Large intestine (tissue), 3 donors: ENCODE results near the gene MYO16. TPM values are rescaled to one million over a fixed set of nuclear protein-coding genes. Genes with fewer than 3 reads are reported as not detected.

Experiments used
- DNase-seq, 2 donors: peaks; one replicate each; pipeline versions ENCODE4 v3.0.0 to v3.0.0-alpha.2; 2013
- H3K27ac ChIP-seq: one replicate; pipeline ENCODE4 v1.5.1; 2013; ENCODE audit warnings: low read length
- H3K27me3 ChIP-seq: 2 replicates; pipeline ENCODE4 v1.6.1; 2013; ENCODE audit warnings: low read length; ENCODE audit not compliant: control insufficient read depth, insufficient read depth
- H3K36me3 ChIP-seq: 2 replicates; pipeline ENCODE4 v1.6.1; 2013; ENCODE audit warnings: low read length; ENCODE audit not compliant: control insufficient read depth, insufficient read depth
- H3K4me1 ChIP-seq: one replicate; pipeline ENCODE4 v1.6.1; 2013; ENCODE audit warnings: low read length; ENCODE audit not compliant: control insufficient read depth, insufficient read depth
- H3K4me3 ChIP-seq: one replicate; pipeline ENCODE4 v1.5.1; 2013; ENCODE audit warnings: low read length
- H3K9me3 ChIP-seq: one replicate; pipeline ENCODE4 v1.6.1; 2013; ENCODE audit warnings: mild to moderate bottlenecking, low read depth, low read length, moderate library complexity; ENCODE audit not compliant: control insufficient read depth
- WGBS: methylation state at CpG from one replicate; pipeline ENCODE4 v1.1.5; 2013; ENCODE audit warnings: low lambda C conversion rate; ENCODE audit not compliant: insufficient coverage; 5-methylcytosine and 5-hydroxymethylcytosine counted together
- polyA plus RNA-seq: library from polyadenylated mRNA; unstranded; fragments of 120-200 nt; gene quantifications from one replicate; pipeline ENCODE4 v1.2.1, GENCODE V29; 2013

Gene MYO16
- polyA plus RNA-seq, 1 donor = 0.27 TPM

DNA sequence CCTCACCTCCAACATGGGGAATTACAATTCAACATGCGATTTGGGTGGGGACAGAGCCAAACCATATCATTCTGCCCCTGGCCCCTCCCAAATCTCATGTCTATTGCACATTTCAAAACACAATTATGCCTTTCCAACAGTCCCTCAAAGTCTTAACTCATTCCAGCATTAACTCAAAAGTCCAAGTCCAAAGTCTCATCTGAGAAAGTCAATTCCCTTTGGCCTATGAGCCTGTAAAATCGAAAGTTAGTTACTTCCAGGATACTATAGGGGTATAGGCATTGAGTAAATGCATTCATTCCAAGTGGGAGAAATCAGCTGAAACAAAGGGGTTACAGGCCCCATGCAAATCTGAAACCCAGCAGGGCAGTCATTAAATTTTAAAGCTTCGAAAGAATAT, 598.8 kb downstream of the MYO16 start:
- H3K36me3 ChIP-seq = no peaks in the 10 kb centered on the region
- H3K4me1 ChIP-seq = no peaks in the 10 kb centered on the region
- H3K27ac ChIP-seq = no peak overlapping the region
- H3K27me3 ChIP-seq = peaks cover 2% of the 10 kb centered on the region
- WGBS = no CpG with 5 or more reads among the region's 3 CpGs
- no peaks in the 10 kb centered on the region for H3K9me3 ChIP-seq
- H3K4me3 ChIP-seq = no peak overlapping the region
- no peak for DNase-seq

DNA sequence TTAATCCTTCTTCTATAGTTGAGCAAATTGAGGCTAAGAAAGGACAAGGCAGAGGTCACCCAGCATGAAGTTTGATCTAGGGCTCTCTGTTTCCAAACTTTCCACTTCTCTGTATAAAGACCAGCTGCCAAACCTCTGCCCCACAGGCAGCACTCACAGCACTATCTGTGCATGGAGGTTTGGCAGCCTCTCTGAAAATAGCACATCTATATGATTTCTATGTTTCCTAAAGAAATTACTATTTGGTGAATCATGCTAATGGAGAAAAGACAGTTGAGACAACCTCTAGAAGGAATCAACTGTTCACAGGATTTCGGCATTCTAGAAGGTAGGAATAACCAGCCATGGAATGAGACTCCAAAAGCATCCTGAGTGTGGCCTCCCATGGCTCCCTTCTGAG, 602.5 kb downstream of the MYO16 start:
- peaks cover 2% of the 10 kb centered on the region for H3K27me3 ChIP-seq
- no peak for DNase-seq
- H3K36me3 ChIP-seq = no peaks in the 10 kb centered on the region
- H3K9me3 ChIP-seq = no peaks in the 10 kb centered on the region
- H3K4me1 ChIP-seq = no peaks in the 10 kb centered on the region
- no CpG with 5 or more reads among the region's 1 CpG for WGBS
- H3K4me3 ChIP-seq = no peak overlapping the region
- no peak overlapping the region for H3K27ac ChIP-seq

DNA sequence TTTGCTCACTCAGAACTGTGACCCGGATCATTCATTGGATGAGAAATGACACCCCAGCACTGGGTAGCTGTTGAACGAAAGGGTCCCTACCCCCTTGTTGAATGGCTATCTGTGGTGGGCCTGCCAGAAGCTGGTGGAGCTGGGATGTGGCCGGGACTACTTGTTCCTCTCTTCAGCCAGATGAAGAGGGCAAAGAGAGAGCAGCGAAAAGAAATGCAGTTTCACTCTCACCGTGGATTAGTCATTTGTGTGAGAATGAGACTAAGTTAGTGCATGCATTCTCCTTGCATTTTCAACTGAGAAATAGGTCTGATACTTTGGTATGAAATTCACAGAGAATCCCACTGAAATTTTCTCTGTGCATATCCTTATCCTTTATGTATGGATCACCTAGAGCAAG, 603.9 kb downstream of the MYO16 start:
- Histone ChIP-seq H3K4me1 (no peaks in the 10 kb centered on the region), H3K9me3 (no peaks in the 10 kb centered on the region), H3K4me3 (no peak overlapping the region), H3K36me3 (no peaks in the 10 kb centered on the region), H3K27ac (no peak overlapping the region), H3K27me3 (peaks cover 2% of the 10 kb centered on the region)
- no peak for DNase-seq
- no CpG with 5 or more reads among the region's 5 CpGs for WGBS

DNA sequence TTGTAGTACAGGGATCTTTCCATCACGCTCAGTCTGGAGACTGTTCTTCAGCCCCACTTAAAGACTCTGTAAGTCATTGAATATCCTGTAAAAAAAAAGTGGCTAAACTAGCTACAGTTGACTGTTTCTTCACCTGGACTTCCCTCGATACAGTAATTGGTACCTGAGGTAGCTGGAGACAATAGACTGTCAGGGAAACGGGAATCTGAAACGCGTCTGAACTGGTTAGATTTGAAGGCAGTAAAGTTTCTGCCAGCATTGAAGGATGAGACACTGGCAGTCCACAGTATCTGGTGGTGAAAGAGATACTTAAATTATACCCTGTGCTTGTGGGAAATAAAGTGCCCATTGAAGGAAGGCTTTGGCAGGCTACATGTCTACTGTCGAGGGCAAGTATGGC, 606.5 kb downstream of the MYO16 start:
- WGBS = 80% methylated on average over 1 of the region's 6 CpGs

DNA sequence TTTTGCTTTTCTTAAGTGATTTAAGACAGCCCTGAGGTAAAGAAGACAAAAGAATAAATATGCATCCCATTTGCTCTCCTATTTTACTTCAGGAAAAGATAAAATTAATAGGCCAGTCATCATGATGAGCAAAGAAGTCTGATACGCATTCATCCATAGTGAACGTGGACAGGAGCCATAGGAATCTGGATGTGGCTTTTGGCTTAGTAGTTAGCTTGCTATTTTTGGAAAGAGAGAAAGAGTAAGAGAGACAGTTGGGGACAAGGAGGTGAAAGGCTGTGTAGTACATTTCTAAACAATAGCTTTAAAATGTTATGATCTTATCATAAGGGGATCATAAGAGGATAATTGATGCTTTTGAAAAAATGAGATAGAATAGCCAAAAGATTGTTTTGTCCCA, 611.7 kb downstream of the MYO16 start:
- WGBS = no CpG with 5 or more reads among the region's 2 CpGs
- Histone ChIP-seq H3K27me3 (no peaks in the 10 kb centered on the region), H3K27ac (no peak overlapping the region), H3K4me1 (no peaks in the 10 kb centered on the region), H3K4me3 (no peak overlapping the region), H3K9me3 (no peaks in the 10 kb centered on the region), H3K36me3 (no peaks in the 10 kb centered on the region)
- no peak for DNase-seq

More for the DNA sequence above, 606.5 kb downstream of the MYO16 start:
- Histone ChIP-seq H3K9me3 (no peaks in the 10 kb centered on the region), H3K4me1 (no peaks in the 10 kb centered on the region), H3K27me3 (peaks cover 2% of the 10 kb centered on the region), H3K27ac (no peak overlapping the region), H3K36me3 (no peaks in the 10 kb centered on the region), H3K4me3 (no peak overlapping the region)
- no peak for DNase-seq

DNA sequence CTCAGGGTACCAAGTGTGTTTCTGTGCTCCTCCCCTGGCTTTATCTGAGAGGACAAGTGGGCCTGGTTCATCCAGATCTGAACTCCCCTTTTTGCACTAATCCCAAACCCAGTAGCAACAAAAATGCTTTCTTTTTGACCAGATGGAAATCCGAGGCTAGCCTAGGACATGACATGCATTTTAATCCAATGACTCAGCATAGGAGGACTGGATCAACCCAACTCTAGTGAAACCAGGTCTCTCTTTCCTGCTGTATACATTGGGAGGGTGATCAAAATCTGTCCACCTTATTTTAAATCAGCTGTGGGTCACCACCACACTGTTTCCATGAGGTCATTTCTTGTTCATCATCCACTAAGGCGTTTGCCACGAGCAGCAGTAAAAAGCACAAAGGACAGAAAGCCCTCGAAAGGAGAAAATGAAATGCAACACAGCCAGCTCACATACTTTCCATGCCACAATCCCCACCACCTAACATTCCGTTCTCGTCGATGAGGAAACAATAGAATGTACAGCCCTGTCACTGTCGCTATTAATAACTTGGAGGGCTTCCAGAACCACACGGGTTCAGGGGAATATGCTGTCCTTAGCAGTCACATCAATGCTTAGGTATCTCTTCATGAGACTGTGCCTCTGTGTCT, 614.0 kb downstream of the MYO16 start:
- H3K27me3 ChIP-seq = no peaks in the 10 kb centered on the region
- no peaks in the 10 kb centered on the region for H3K36me3 ChIP-seq
- no peak overlapping the region for H3K4me3 ChIP-seq
- no CpG with 5 or more reads among the region's 9 CpGs for WGBS
- no peak overlapping the region for H3K27ac ChIP-seq
- H3K4me1 ChIP-seq = no peaks in the 10 kb centered on the region
- peak in 1 of 2 donors; percentile 6 for DNase-seq
- H3K9me3 ChIP-seq = no peaks in the 10 kb centered on the region

DNA sequence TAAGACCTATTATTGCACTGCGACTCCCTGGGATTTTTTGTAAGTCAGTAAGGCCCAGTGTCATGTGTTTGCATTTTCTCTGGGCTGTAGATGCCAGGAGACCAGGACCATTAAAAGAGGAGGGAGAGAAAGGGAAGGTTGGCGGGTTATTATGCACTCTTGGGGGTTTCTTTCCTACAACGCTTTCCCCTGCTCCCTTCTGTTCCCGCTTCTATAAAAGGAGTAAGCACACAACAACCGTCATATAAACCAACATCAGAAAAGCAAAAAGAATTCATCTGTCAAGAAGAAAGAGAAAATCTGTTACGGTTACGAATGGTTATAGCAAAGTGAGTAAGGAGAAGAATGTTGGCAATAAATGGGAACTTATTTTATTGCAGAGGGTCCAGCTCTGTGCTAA, 615.2 kb downstream of the MYO16 start:
- H3K9me3 ChIP-seq = no peaks in the 10 kb centered on the region
- H3K27ac ChIP-seq = no peak overlapping the region
- no peaks in the 10 kb centered on the region for H3K4me1 ChIP-seq
- no peaks in the 10 kb centered on the region for H3K36me3 ChIP-seq
- no peak for DNase-seq
- H3K27me3 ChIP-seq = no peaks in the 10 kb centered on the region
- H3K4me3 ChIP-seq = no peak overlapping the region
- 89% methylated on average over 4 of the region's 7 CpGs for WGBS

DNA sequence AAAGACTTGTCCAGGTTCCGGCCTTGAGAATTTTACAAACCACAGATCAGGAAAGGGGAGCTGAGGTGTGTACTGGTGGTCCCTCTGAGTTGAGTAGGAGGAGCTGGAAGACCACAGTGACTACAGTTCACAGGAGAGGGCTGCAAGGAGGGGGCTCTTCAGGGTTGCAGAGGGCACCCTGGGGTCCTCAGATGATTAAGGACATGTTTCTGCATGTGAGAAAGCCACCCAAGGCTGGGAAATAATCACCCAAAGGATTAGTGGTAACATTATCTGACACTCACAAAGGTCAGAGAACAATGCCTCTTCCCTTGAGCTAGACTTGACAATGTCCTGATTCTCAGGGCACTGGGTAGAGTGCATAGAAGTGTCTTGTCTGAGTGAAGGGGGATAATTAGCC, 616.6 kb downstream of the MYO16 start:
- no peak for DNase-seq
- no peak overlapping the region for H3K4me3 ChIP-seq
- no peaks in the 10 kb centered on the region for H3K36me3 ChIP-seq
- H3K27ac ChIP-seq = no peak overlapping the region
- H3K9me3 ChIP-seq = no peaks in the 10 kb centered on the region
- H3K4me1 ChIP-seq = no peaks in the 10 kb centered on the region
- no peaks in the 10 kb centered on the region for H3K27me3 ChIP-seq
- WGBS = no CpG with 5 or more reads among the region's 1 CpG

DNA sequence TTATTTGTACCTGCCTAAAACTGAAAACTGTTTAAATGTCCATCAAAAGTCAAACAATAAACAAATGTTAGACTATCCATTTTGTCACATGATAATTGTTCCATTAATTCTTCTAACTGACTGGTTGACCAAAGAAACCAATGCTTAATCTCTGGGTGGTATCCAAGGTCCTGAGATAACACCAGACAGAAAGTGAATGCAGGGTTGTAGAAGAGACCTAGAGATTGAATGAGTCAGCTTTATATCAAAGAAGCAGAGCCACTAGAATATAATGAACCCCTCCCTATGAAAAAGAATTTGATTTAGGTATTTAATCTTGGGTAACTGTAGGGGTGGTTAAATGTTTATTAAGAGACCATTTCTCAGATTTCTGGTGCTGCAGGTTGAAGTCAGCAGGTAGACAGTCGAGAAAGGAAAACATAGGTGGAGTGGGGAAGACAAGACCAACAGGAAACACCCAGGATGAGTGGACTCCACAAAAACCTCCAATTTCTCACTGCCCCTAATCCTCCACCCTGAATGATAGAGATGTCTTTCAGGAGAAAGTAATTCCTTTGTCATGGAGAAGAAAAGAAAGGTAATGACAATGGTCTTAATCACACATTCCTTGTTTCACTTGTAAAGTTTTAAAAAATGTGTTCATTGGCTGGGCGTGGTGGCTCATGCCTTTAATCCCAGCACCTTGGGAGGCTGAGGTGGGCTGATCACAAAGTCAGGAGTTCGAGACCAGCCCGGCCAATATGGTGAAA, 620.5 kb downstream of the MYO16 start:
- Histone ChIP-seq H3K27me3 (no peaks in the 10 kb centered on the region), H3K9me3 (no peaks in the 10 kb centered on the region), H3K27ac (no peak overlapping the region), H3K4me1 (no peaks in the 10 kb centered on the region), H3K36me3 (no peaks in the 10 kb centered on the region), H3K4me3 (no peak overlapping the region)
- no CpG with 5 or more reads among the region's 4 CpGs for WGBS
- no peak for DNase-seq

DNA sequence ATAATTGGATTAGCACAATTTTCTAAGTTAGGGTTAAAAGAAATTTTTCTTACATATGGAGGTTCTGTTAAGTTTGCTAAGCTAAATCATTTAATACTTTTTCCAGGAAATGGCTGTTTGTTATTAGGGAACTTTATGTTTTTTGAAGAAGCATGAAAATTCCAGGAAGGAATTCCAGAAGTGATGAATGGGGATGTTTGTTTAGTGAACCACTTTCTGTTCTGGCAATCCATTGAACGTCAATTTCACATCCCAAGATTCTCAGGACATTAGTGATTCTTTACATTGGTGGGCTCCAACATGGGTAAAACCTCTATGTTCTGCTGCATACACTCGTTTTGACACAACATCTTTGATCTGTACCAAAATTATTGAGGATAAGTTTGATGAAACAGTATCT, 622.5 kb downstream of the MYO16 start:
- Histone ChIP-seq H3K9me3 (no peaks in the 10 kb centered on the region), H3K36me3 (no peaks in the 10 kb centered on the region), H3K4me1 (no peaks in the 10 kb centered on the region), H3K4me3 (no peak overlapping the region), H3K27ac (no peak overlapping the region), H3K27me3 (no peaks in the 10 kb centered on the region)
- DNase-seq = no peak
- no CpG with 5 or more reads among the region's 2 CpGs for WGBS

DNA sequence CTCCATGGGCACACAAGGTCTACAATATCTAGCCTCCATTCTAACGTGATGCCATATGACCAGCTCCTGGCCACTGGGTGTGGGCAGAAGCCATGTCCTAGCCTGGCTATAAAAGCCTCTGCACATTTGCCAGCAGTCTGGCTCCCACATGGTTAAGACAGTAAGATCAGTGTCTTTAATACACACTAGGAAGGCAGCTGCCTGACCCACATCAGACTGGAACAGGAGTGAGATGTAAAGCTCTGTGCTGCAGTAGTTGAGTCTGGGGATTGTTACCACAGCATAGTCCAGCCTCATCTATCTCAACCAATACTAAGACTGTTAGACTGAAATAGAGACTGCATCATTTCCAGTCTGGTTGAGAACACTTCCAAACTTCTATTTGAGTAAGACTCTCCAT, 623.9 kb downstream of the MYO16 start:
- no peak overlapping the region for H3K27ac ChIP-seq
- H3K4me1 ChIP-seq = no peaks in the 10 kb centered on the region
- no peak overlapping the region for H3K4me3 ChIP-seq
- no peak for DNase-seq
- H3K27me3 ChIP-seq = no peaks in the 10 kb centered on the region
- H3K9me3 ChIP-seq = no peaks in the 10 kb centered on the region
- no CpG with 5 or more reads among the region's 1 CpG for WGBS
- no peaks in the 10 kb centered on the region for H3K36me3 ChIP-seq
